Hepatocyte (in vitro differentiated cells): ENCODE measurements around the gene NFKB2. TPM values are rescaled to one million over a fixed set of nuclear protein-coding genes. Genes with fewer than 3 reads are reported as not detected.

ENCODE experiments used
- DNase-seq: peaks from one replicate; pipeline ENCODE4 v3.0.0-alpha.2; 2016; ENCODE audit warnings: low spot score
- H2AFZ ChIP-seq: fragments of 200-600 bp; sonication (generic); 2 replicates; pipeline ENCODE4 v1.6.0; 2016; ENCODE audit warnings: antibody characterized with exemption, mild to moderate bottlenecking
- H3K27ac ChIP-seq: fragments of 200-600 bp; sonication (generic); 2 replicates; pipeline ENCODE4 v1.5.1; 2016; ENCODE audit warnings: mild to moderate bottlenecking
- H3K27me3 ChIP-seq: fragments of 200-600 bp; sonication (generic); 2 replicates; pipeline ENCODE4 v1.6.1; 2016
- H3K36me3 ChIP-seq: fragments of 200-600 bp; sonication (generic); replicated peaks from 2 replicates; pipeline ENCODE4 v1.5.1; 2016; ENCODE audit warnings: low read depth; ENCODE audit not compliant: insufficient read depth
- H3K4me1 ChIP-seq: fragments of 200-600 bp; sonication (generic); 2 replicates; pipeline ENCODE4 v1.5.1; 2016; ENCODE audit warnings: mild to moderate bottlenecking, moderate library complexity; ENCODE audit not compliant: insufficient read depth
- H3K4me2 ChIP-seq: fragments of 200-600 bp; sonication (generic); 2 replicates; pipeline ENCODE4 v1.6.0; 2016
- H3K4me3 ChIP-seq: fragments of 200-600 bp; sonication (generic); 2 replicates; pipeline ENCODE4 v1.5.1; 2016; ENCODE audit warnings: mild to moderate bottlenecking
- H3K79me2 ChIP-seq: fragments of 200-600 bp; sonication (generic); 2 replicates; pipeline ENCODE4 v1.6.0; 2017; ENCODE audit warnings: mild to moderate bottlenecking
- H3K9me2 ChIP-seq: fragments of 200-600 bp; sonication (generic); replicated peaks from 2 replicates; pipeline ENCODE4 v1.6.0; 2017; ENCODE audit warnings: mild to moderate bottlenecking; ENCODE audit not compliant: insufficient read depth
- H3K9me3 ChIP-seq: fragments of 200-600 bp; sonication (generic); 2 replicates; pipeline ENCODE4 v1.5.1; 2016; ENCODE audit warnings: low read depth, mild to moderate bottlenecking
- H4K20me1 ChIP-seq: fragments of 200-600 bp; sonication (generic); 2 replicates; pipeline ENCODE4 v1.6.0; 2016; ENCODE audit warnings: mild to moderate bottlenecking; ENCODE audit not compliant: insufficient read depth, poor library complexity, severe bottlenecking
- EZH2 ChIP-seq: fragments of 200-600 bp; sonication (generic); IDR thresholded peaks from 2 replicates; pipeline ENCODE4 v1.6.1; 2016; ENCODE audit warnings: antibody characterized with exemption, mild to moderate bottlenecking, borderline replicate concordance
- EZH2phosphoT487 ChIP-seq: fragments of 200-600 bp; sonication (generic); IDR thresholded peaks from one replicate; pipeline ENCODE4 v1.6.1; 2018; ENCODE audit warnings: antibody characterized with exemption, mild to moderate bottlenecking, low read depth, moderate library complexity; ENCODE audit not compliant: unreplicated experiment, severe bottlenecking
- WGBS: methylation state at CpG from one replicate; pipeline ENCODE4 v1.1.6; 2016; ENCODE audit warnings: low lambda C conversion rate; ENCODE audit errors: missing lambda C conversion rate; 5-methylcytosine and 5-hydroxymethylcytosine counted together
- polyA plus RNA-seq: library from polyadenylated mRNA; unstranded; fragments of >200 nt; fragmentation: Nextera tagmentation; extraction: Ambion mirVana; gene quantifications from 2 replicates; pipeline ENCODE4 v1.2.1, GENCODE V29; 2016
- total RNA-seq: library from RNA; depleted of rRNA; stranded (reverse); fragments of >200 nt; gene quantifications from 2 replicates; pipeline ENCODE4 v1.2.3, GENCODE V29; 2014
- TF ChIP-seq, protein P1 (sequence below): fragments of 200-600 bp; sonication (generic); IDR thresholded peaks from 2 replicates; pipeline ENCODE4 v1.5.1; 2016; ENCODE audit warnings: antibody characterized with exemption, mild to moderate bottlenecking; ENCODE audit not compliant: poor library complexity

The NFKB2 gene
- total RNA-seq (13.0 and 23.2 TPM in 2 replicates), polyA plus RNA-seq (27.4 and 29.6 TPM in 2 replicates)

GRCh38 chr10:102395400-102396316 is at the start of gene NFKB2:
NFKB2 (plus strand) TSS chr10:102395705; CDS start chr10:102395960, 255 bp downstream.
- DNase-seq: peak; percentile 96
- Histone ChIP-seq H3K4me3 (peak within 1 kb of the TSS; percentile 91), H3K9me3 (no peaks in the 10 kb centered on the region), H3K27ac (peak within 1 kb of the TSS; percentile 97), H4K20me1 (no peaks in the 10 kb centered on the region), H3K27me3 (no peaks in the 10 kb centered on the region), H3K9me2 (no peaks in the 10 kb centered on the region), H3K36me3 (no peaks in the 10 kb centered on the region), H3K79me2 (peaks cover 11% of the 10 kb centered on the region), H2AFZ (peak within 1 kb of the TSS; percentile 45), H3K4me2 (peak within 1 kb of the TSS; percentile 98), H3K4me1 (peaks cover 18% of the 10 kb centered on the region)
- TF ChIP-seq EZH2 (no peak), EZH2phosphoT487 (no peak)
- TF ChIP-seq, protein P1, sequence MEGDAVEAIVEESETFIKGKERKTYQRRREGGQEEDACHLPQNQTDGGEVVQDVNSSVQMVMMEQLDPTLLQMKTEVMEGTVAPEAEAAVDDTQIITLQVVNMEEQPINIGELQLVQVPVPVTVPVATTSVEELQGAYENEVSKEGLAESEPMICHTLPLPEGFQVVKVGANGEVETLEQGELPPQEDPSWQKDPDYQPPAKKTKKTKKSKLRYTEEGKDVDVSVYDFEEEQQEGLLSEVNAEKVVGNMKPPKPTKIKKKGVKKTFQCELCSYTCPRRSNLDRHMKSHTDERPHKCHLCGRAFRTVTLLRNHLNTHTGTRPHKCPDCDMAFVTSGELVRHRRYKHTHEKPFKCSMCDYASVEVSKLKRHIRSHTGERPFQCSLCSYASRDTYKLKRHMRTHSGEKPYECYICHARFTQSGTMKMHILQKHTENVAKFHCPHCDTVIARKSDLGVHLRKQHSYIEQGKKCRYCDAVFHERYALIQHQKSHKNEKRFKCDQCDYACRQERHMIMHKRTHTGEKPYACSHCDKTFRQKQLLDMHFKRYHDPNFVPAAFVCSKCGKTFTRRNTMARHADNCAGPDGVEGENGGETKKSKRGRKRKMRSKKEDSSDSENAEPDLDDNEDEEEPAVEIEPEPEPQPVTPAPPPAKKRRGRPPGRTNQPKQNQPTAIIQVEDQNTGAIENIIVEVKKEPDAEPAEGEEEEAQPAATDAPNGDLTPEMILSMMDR: no peak
- WGBS: 2% methylated on average over 17 of the region's 42 CpGs

DNA sequence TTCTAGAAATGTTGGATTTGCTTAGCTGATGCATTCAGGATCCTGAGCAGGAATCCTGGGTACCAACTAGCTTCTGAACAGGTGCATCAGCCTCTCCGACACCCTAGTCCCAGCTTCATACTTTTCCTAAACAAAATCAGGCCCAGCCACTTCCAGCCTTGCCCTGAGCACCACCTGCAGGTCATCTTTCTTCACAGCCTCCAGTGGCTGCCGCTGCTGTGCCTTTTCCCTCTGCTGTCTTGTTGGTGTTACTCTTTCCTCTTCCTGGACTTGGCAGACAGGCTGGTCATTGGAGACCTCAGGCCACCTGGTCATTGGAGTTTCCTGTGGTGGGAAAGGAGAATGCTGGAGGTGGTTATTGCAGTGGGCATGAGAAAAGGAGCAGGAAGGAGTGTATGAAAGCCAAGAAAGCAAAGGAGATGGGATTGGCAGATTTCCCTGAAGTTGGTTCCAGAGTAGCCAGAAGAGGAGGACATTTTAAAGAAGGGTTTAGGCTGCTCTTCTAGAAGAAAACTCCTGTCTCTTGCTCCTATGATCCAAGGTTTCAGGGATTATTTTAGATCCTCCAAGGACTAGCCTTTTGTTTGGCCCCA is 48.2 kb upstream of the NFKB2 start:
- peaks cover 16% of the 10 kb centered on the region for H3K79me2 ChIP-seq
- peak; percentile 52 for DNase-seq
- peaks cover 31% of the 10 kb centered on the region for H4K20me1 ChIP-seq
- no peaks in the 10 kb centered on the region for H3K9me2 ChIP-seq
- H3K27ac ChIP-seq: no peak overlapping the region
- H3K4me1 ChIP-seq: no peaks in the 10 kb centered on the region
- no peaks in the 10 kb centered on the region for H3K9me3 ChIP-seq
- H3K4me3 ChIP-seq: no peak overlapping the region
- H3K4me2 ChIP-seq: no peak overlapping the region
- TF ChIP-seq EZH2phosphoT487 (no peak), EZH2 (no peak)
- TF ChIP-seq, protein P1: peak; percentile 50
- no peak overlapping the region for H2AFZ ChIP-seq
- H3K27me3 ChIP-seq: no peaks in the 10 kb centered on the region
- no peaks in the 10 kb centered on the region for H3K36me3 ChIP-seq
- 60% methylated on average over 2 of the region's 2 CpGs for WGBS

GRCh38 chr10:102352066-102352715 is 43.3 kb upstream of the NFKB2 start:
- 76% methylated on average over 7 of the region's 7 CpGs for WGBS
- Histone ChIP-seq H3K79me2 (no peaks in the 10 kb centered on the region), H3K4me3 (no peak overlapping the region), H3K4me1 (no peaks in the 10 kb centered on the region), H3K9me2 (no peaks in the 10 kb centered on the region), H3K36me3 (no peaks in the 10 kb centered on the region), H3K9me3 (no peaks in the 10 kb centered on the region), H3K4me2 (no peak overlapping the region), H2AFZ (no peak overlapping the region), H3K27me3 (no peaks in the 10 kb centered on the region), H3K27ac (no peak overlapping the region), H4K20me1 (peaks cover 23% of the 10 kb centered on the region)
- TF ChIP-seq, protein P1: peak; percentile 93
- no peak for TF ChIP-seq EZH2
- DNase-seq: peak; percentile 77
